Activated CD4-positive, alpha-beta T cell treated with anti-CD3 and anti-CD28 coated beads for 36 hours (primary cell): Measurements from ENCODE around the gene NPPC. TPM values are rescaled to one million over a fixed set of nuclear protein-coding genes. Genes with fewer than 3 reads are reported as not detected.
A peak's percentile ranks its signal among the peaks of the same experiment; 100 is the strongest.

Source experiments
- ATAC-seq: fragments of 200-7000 bp; cut with Tn5 transposase; one replicate; pipeline ENCODE4 v1.10.0; 2021; ENCODE audit warnings: mild to moderate bottlenecking, moderate library complexity
- CTCF ChIA-PET: fragments of 350-600 bp; sonication (Branson Sonifier 250); formaldehyde crosslinking; loops from one replicate; lab custom pipeline; 2021; ENCODE audit warnings: antibody characterized with exemption; lab: Charles Lee
- POLR2A ChIA-PET: fragments of 350-600 bp; sonication (Branson Sonifier 250); formaldehyde crosslinking; loops from one replicate; lab custom pipeline; 2021; ENCODE audit warnings: antibody characterized with exemption, inconsistent platforms; lab: Charles Lee
- DNase-seq: peaks from one replicate; pipeline ENCODE4 v3.0.0-alpha.2; 2020
- H3K27ac Mint-ChIP-seq: one replicate; pipeline ENCODE4 v1.8.0; 2021; ENCODE audit warnings: mixed read lengths
- H3K27me3 Mint-ChIP-seq: one replicate; pipeline ENCODE4 v1.8.0; 2021; ENCODE audit warnings: mixed read lengths
- H3K36me3 Mint-ChIP-seq: one replicate; pipeline ENCODE4 v1.8.0; 2021; ENCODE audit warnings: low read depth, mixed read lengths
- H3K4me1 Mint-ChIP-seq: one replicate; pipeline ENCODE4 v1.8.0; 2021; ENCODE audit warnings: mixed read lengths
- H3K4me3 Mint-ChIP-seq: one replicate; pipeline ENCODE4 v1.8.0; 2021; ENCODE audit warnings: mild to moderate bottlenecking, moderate library complexity, mixed read lengths
- H3K9me3 Mint-ChIP-seq: one replicate; pipeline ENCODE4 v1.8.0; 2021; ENCODE audit warnings: low read depth, mixed read lengths
- intact Hi-C, 2 experiments: fragments of 100-400 bp; cut with DNase I in 1 of 2; cut with micrococcal nuclease in 1 of 2; formaldehyde crosslinking; loops; one replicate each; pipeline versions ENCODE4 v1.14.2 to v1.15.1; 2022 to 2024; cut with DNase I, micrococcal nuclease
- total RNA-seq, 2 experiments: library from RNA; stranded (reverse); gene quantifications; one replicate each; pipeline ENCODE4 v1.2.3, GENCODE V29; 2021

The NPPC gene
- total RNA-seq, 2 experiments from 2014 or later: 0.35 to 0.46 TPM

DNA sequence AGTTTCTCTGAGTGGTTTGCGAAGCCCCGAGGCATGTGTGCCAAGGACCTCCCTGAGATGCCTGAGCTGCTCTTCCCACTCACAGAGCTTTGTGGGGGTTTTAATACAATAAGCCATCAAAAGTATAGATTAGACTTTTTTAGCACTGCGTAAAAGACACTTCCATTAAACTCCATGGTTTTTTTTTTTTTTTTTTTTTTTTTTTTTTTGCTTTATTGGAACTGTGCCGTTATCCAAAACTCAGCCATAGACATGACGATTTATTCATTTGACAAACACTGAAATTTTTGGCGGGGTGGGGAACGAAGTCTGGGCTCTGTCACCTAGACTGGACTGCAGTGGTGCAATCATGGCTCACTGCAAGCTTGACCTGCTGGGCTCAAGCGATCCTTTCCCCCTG, 18.4 kb downstream of the NPPC start:
- POLR2A ChIA-PET: no interaction called here
- Mint-ChIP-seq H3K9me3 (no peaks in the 10 kb centered on the region), H3K27me3 (no peaks in the 10 kb centered on the region), H3K36me3 (no peaks in the 10 kb centered on the region), H3K4me1 (peaks cover 13% of the 10 kb centered on the region), H3K4me3 (no peak overlapping the region), H3K27ac (no peak overlapping the region)
- intact Hi-C loops: loop anchor here (2.0 to 5.0 kb wide), 2 partner anchors 419 to 615 kb away; partner anchors contain the start of gene PRSS56 (in 1 of the 2)
- DNase-seq: no peak
- CTCF ChIA-PET: interaction anchor here (0.6 to 2.0 kb wide), 9 partner anchors 14 to 532 kb away, joined by 3 to 11 read pairs (median 4); no protein-coding TSS in a partner anchor
- no peak for ATAC-seq

DNA sequence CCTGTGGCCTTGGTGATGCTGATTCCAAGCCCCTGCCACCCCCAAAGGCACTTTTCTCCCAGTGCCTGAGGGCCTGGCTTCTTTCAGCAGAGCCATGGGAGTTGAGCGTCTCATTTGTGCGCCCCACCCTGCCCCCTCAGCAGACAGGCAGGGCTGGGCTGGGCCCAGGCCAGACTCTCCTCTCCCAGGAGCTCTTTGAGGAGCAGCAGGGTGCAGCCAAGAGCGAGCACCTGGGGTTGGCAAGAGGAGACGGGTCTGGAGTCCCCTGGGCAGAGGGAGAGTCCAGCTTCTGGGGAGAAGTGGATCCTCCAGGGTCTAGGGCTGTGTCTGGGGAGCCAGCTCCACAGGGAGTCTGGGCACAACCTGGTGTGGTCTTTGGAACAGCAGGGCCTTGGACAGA, 21.2 kb downstream of the NPPC start:
- Mint-ChIP-seq H3K36me3 (no peaks in the 10 kb centered on the region), H3K27ac (no peak overlapping the region), H3K9me3 (no peaks in the 10 kb centered on the region), H3K4me1 (peaks cover 7% of the 10 kb centered on the region), H3K4me3 (no peak overlapping the region), H3K27me3 (no peaks in the 10 kb centered on the region)
- no peak for DNase-seq
- no peak for ATAC-seq
- CTCF ChIA-PET: interaction anchor here (1.0 to 2.0 kb wide), 6 partner anchors 10 to 419 kb away, joined by 3 to 5 read pairs (median 4); no protein-coding TSS in a partner anchor
- intact Hi-C loops: loop anchor here in 1 of 2 experiments (5.0 kb wide), 1 partner anchor 617 kb away; the partner anchor contains the start of gene PRSS56
- POLR2A ChIA-PET: no interaction called here

GRCh38 chr2:231904161-231904611, 22.0 kb downstream of the NPPC start:
- no peaks in the 10 kb centered on the region for H3K36me3 Mint-ChIP-seq
- no peaks in the 10 kb centered on the region for H3K4me1 Mint-ChIP-seq
- no peaks in the 10 kb centered on the region for H3K27me3 Mint-ChIP-seq
- DNase-seq (no peak), ATAC-seq (no peak)
- H3K4me3 Mint-ChIP-seq: no peak overlapping the region
- POLR2A ChIA-PET: no interaction called here
- CTCF ChIA-PET: interaction anchor here (1.0 kb wide), 1 partner anchor 9 kb away, joined by 5 read pairs; no protein-coding TSS in a partner anchor
- no peak overlapping the region for H3K27ac Mint-ChIP-seq
- no peaks in the 10 kb centered on the region for H3K9me3 Mint-ChIP-seq
- intact Hi-C loops: no loop called here

GRCh38 chr2:231902598-231902997, 23.6 kb downstream of the NPPC start:
- Mint-ChIP-seq H3K27ac (no peak overlapping the region), H3K4me3 (no peak overlapping the region), H3K4me1 (no peaks in the 10 kb centered on the region), H3K36me3 (no peaks in the 10 kb centered on the region), H3K9me3 (no peaks in the 10 kb centered on the region), H3K27me3 (no peaks in the 10 kb centered on the region)
- intact Hi-C loops: no loop called here
- ChIA-PET POLR2A (no interaction called here), CTCF (interaction anchor here (0.6 to 3.9 kb wide), 7 partner anchors 20 to 751 kb away, joined by 3 to 21 read pairs (median 4); no protein-coding TSS in a partner anchor)
- DNase-seq (no peak), ATAC-seq (no peak)

GRCh38 chr2:231900972-231901371, 25.2 kb downstream of the NPPC start:
- H3K4me1 Mint-ChIP-seq: no peaks in the 10 kb centered on the region
- H3K36me3 Mint-ChIP-seq: no peaks in the 10 kb centered on the region
- ATAC-seq (no peak), DNase-seq (no peak)
- CTCF ChIA-PET: interaction anchor here (0.5 to 3.9 kb wide), 27 partner anchors 8 to 546 kb away, joined by 3 to 21 read pairs (median 4); no protein-coding TSS in a partner anchor
- POLR2A ChIA-PET: no interaction called here
- no peak overlapping the region for H3K4me3 Mint-ChIP-seq
- H3K9me3 Mint-ChIP-seq: no peaks in the 10 kb centered on the region
- no peak overlapping the region for H3K27ac Mint-ChIP-seq
- H3K27me3 Mint-ChIP-seq: no peaks in the 10 kb centered on the region
- intact Hi-C loops: no loop called here

DNA sequence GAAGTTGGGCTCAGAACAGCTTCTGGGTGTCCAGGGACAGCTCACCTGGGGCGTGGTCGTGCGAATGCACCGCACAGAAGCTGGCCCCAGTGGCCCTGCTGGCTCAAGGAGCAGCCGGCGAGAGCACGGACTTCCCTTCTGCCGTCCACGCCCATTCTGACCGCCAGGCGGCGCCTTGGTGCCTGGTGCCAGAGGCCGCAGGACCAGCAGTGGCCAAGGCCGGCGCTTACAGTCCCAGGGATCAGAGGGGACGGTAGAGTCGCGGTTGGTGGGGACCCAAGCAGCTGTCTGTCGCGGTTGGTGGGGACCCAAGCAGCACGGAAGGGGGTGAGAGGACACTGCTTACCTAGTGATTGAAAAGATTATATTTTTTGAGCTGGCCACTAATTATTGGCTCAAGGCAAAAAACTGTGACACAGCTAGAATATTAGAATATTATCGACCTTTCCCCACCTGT, 25.7 kb downstream of the NPPC start:
- intact Hi-C loops: no loop called here
- ChIA-PET POLR2A (no interaction called here), CTCF (interaction anchor here (0.5 to 3.9 kb wide), 29 partner anchors 8 to 581 kb away, joined by 3 to 21 read pairs (median 4); no protein-coding TSS in a partner anchor)
- ATAC-seq (peak; percentile 68), DNase-seq (peak; percentile 83)
- Mint-ChIP-seq H3K4me1 (no peaks in the 10 kb centered on the region), H3K4me3 (no peak overlapping the region), H3K27ac (no peak overlapping the region), H3K9me3 (no peaks in the 10 kb centered on the region), H3K27me3 (no peaks in the 10 kb centered on the region), H3K36me3 (no peaks in the 10 kb centered on the region)

GRCh38 chr2:231894566-231895380, 31.4 kb downstream of the NPPC start:
- H3K9me3 Mint-ChIP-seq: no peaks in the 10 kb centered on the region
- H3K36me3 Mint-ChIP-seq: no peaks in the 10 kb centered on the region
- CTCF ChIA-PET: interaction anchor here (0.7 to 1.1 kb wide), 3 partner anchors 10 to 25 kb away, joined by 3 to 5 read pairs (median 5); no protein-coding TSS in a partner anchor
- ATAC-seq: no peak
- H3K4me1 Mint-ChIP-seq: no peaks in the 10 kb centered on the region
- H3K4me3 Mint-ChIP-seq: no peak overlapping the region
- POLR2A ChIA-PET: no interaction called here
- intact Hi-C loops: no loop called here
- no peak overlapping the region for H3K27ac Mint-ChIP-seq
- DNase-seq: no peak
- peaks cover 1% of the 10 kb centered on the region for H3K27me3 Mint-ChIP-seq

DNA sequence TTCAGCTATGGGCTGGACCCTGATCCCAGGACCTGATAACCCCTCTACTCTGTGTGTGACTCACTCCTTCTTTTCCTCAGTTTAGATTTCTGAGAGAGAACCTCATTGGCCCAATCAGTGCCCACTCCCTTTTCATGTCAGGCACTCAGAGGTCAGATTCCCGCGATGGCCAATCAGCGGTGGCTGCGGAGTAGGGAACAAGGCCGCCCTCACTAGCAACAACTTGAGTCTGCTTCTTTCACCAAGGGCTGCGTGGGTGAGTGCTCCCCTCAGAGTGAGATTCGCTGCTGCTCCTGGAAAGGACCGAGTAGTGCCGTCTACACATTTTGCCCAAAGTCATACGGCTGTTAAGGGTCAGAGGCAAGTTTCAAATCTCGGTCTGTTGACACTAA, 34.7 kb downstream of the NPPC start:
- no peak overlapping the region for H3K4me3 Mint-ChIP-seq
- DNase-seq (no peak), ATAC-seq (no peak)
- peaks cover under 1% of the 10 kb centered on the region for H3K9me3 Mint-ChIP-seq
- no peak overlapping the region for H3K27ac Mint-ChIP-seq
- no peaks in the 10 kb centered on the region for H3K4me1 Mint-ChIP-seq
- intact Hi-C loops: no loop called here
- peaks cover 7% of the 10 kb centered on the region for H3K27me3 Mint-ChIP-seq
- ChIA-PET CTCF (interaction anchor here (1.0 kb wide), 1 partner anchor 10 kb away, joined by 3 read pairs; no protein-coding TSS in a partner anchor), POLR2A (no interaction called here)
- no peaks in the 10 kb centered on the region for H3K36me3 Mint-ChIP-seq

DNA sequence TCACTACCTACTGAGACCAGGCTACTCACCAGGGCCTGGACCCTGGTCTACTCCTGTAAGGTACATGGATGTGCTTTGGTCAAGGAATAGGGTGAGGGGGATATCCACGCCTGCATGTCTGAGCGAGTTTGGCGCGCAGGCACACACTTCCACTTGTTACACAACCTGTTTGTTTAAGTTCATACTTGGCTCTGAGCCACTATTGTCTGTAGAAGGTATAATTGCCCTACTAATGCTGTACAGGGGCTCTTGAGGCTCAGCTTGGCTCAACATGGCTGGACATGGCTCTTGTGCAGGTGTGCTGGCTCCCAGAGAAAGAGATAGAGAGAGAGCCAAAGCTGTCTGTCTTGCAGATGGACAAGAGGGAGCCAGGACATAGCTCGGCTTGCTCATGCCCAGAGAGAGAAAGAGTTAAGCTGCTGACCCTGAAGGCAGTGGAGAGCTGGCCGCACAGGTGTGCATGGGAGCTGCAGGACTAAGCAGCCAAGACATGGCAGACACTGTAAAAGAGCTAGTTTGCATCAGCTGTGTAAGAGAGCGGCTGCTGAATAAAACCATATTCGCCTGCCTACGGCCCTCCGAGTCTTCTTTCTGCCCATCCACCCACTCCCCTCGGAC, 35.2 kb downstream of the NPPC start:
- Mint-ChIP-seq H3K36me3 (no peaks in the 10 kb centered on the region), H3K9me3 (peaks cover 3% of the 10 kb centered on the region), H3K4me1 (no peaks in the 10 kb centered on the region), H3K4me3 (no peak overlapping the region), H3K27ac (no peak overlapping the region), H3K27me3 (peaks cover 12% of the 10 kb centered on the region)
- POLR2A ChIA-PET: no interaction called here
- DNase-seq (no peak), ATAC-seq (no peak)
- intact Hi-C loops: no loop called here
- CTCF ChIA-PET: interaction anchor here (1.0 kb wide), 1 partner anchor 10 kb away, joined by 3 read pairs; no protein-coding TSS in a partner anchor

GRCh38 chr2:231887756-231888155, 38.4 kb downstream of the NPPC start:
- no peak overlapping the region for H3K4me3 Mint-ChIP-seq
- ATAC-seq: no peak
- no peaks in the 10 kb centered on the region for H3K4me1 Mint-ChIP-seq
- DNase-seq: no peak
- CTCF ChIA-PET: no interaction called here
- no peak overlapping the region for H3K27ac Mint-ChIP-seq
- H3K36me3 Mint-ChIP-seq: no peaks in the 10 kb centered on the region
- intact Hi-C loops: no loop called here
- peaks cover 3% of the 10 kb centered on the region for H3K9me3 Mint-ChIP-seq
- POLR2A ChIA-PET: no interaction called here
- H3K27me3 Mint-ChIP-seq: peaks cover 26% of the 10 kb centered on the region

DNA sequence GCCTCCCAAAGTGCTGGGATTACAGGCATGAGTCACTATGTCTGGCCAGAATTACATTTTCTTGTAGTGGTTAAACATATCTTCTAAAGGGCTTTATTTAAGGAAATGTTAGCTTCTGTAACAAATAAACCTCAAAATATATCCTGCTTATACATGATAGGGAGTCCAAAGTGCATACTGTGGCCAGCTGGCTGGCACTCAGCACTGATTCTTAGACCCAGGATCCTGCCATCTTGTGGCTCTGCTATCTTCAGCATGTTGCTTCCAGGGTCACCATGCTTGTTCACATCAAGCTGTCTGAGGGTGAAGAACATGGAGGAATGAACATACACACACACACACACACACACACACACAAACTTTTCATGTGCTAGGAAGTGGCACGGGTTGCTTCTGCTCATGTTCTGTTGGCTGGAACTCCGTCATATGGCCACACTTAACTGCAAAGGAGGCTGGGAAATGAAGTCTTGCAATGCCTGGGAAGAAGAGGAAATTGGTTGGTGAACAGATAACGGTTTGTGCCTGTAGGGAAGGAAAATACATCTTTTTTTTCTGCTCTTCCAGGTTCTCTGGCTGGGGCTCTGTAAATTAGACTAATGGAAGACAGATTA, 40.0 kb downstream of the NPPC start:
- Mint-ChIP-seq H3K36me3 (no peaks in the 10 kb centered on the region), H3K4me3 (no peak overlapping the region), H3K27me3 (peaks cover 36% of the 10 kb centered on the region), H3K4me1 (no peaks in the 10 kb centered on the region), H3K27ac (no peak overlapping the region), H3K9me3 (peaks cover 3% of the 10 kb centered on the region)
- DNase-seq (no peak), ATAC-seq (no peak)
- POLR2A ChIA-PET: no interaction called here
- CTCF ChIA-PET: no interaction called here
- intact Hi-C loops: no loop called here
